Right forelimb (tissue), 1 donor: ENCODE data around the gene AP2A1.
"Not testable (repeated sequence)": the region's sequence is repeated elsewhere in the genome, so short reads cannot be mapped to it uniquely, and the experiment has no call there.

Experiments
- DNase-seq: peaks from one replicate; pipeline ENCODE4 v3.0.0-alpha.2; 2018

Gene AP2A1

DNA sequence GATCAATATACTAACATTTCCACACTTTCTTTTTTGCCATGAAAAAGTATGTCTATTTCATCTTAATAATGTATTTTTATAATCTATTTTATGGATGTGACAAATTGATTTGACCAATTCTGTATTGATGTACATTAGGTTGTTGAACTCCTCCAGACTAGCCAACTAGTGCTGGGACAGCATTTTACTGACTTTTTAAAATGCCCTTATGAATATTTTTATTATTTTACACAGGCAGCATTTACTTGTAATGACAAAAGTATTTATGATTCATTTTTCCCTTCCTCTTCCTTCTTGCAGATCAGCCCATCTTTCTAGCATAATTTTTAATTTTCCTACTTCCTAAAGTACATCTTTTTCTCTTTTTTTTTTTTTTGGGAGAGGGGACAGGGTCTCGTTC lies 47.2 kb downstream of the AP2A1 start:
- no peak for DNase-seq

DNA sequence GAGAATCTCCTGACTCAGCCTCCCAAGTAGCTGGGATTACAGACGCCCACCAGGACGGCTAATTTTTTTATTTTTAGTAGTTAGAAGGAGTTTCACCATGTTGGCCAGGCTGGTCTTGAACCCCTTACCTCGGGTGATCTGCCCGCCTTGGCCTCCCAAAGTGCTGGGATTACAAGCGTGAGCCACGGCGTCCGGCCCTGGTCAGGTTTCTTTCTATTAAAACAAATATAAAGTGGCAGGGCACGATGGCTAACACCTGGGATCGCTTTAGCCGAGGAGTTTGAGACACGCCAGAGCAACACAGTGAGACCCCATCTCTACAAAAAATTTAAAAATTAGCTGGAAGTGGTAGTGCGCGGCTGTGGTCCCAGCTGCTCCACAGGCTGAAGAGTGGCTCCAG lies 49.8 kb downstream of the AP2A1 start:
- no peak for DNase-seq

DNA sequence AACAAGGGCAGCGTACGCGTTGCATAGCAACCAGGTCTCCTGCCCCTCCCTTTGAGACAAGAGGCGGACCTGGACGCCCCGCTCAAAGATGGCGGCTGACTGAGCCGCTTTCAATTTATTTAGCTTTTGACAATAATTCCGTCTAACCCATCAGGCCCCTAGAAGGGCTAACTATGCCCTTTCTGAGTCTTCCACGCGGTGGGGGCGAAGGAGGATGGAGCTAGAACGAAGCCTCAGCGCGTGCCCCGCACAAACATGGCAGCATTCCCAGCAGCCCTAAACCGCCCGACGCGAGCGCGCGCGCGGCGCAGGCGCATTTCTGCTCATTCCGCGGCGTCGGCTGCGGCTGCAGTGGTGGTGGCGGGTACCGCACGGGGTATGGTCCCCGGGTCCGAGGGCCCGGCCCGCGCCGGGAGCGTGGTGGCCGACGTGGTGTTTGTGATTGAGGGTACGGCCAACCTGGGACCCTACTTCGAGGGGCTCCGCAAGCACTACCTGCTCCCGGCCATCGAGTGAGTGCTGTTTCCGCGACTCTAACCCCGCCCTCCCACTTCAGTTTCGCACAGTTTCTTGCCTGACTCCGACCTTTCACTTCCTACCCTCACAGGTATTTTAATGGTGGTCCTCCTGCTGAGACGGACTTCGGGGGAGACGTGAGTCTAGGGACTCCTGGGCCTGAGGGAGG lies 51.3 kb downstream of the AP2A1 start, which contains the start of gene MED25:
MED25 (plus strand) TSS at position 326 of the 685 bp plus-strand sequence; CDS start at position 379, 53 bp downstream.
- DNase-seq, result peak; percentile 95

DNA sequence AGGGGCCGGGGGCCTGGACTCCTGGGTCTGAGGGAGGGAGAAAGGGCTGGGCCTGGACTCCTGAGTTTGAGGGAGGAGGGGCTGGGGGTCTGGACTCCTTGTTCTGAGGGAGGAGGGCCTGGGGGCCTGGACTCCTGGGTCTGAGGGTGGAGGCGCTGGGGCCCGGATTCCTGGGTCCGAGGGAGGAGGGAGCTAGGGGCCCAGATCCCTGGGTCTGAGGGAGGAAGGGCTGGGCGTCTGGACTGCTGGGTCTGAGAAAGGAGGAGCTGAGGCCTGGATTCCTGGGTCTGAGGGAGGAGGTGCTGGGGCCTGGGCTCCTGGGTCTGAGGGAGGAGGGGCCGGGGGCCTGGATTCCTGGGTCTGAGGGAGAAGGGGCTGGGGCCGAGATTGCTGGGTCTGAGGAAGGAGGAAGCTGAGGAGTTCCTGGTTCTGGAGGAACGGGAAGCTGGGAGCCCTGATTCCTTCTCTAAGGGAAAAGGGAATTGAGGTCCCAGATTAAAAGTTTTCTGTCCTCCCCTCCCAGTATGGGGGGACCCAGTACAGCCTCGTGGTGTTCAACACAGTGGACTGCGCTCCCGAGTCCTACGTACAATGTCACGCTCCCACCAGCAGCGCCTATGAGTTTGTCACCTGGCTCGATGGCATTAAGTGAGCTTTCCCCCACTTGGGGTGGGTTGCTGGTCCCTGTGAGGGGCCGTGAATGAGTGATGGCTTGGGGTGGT lies 52.0 kb downstream of the AP2A1 start:
- no peak for DNase-seq

DNA sequence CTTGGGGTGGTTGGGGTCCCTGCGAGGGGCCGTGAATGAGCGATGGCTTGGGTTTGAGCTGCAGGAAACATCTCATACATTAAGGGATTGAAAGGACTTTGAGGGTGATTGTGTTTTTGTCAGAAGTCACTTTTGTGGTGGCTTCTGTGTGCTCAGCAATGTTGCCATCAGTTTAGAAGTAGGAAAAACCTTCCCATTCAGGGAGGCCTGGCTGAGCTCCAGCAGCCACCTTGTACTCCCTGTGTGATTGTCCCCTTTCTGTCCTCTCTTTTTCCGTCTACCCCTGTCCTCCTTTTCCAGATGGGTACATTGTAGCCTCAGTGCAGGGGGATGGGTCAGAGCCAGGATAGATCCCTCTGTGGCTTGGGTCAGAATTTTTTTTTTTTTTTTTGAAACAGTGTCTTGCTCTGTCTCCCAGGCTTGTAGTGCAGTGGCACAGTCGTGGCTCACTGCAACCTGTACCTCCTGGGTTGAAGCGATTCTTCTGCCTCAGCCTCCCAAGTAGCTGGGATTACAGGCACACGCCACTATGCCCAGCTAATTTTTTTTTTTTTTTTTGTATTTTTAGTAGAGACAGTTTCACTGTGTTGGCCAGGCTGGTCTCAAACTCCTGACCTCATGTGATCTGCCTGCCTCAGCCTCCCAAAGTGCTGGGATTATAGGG lies 52.8 kb downstream of the AP2A1 start:
- not testable (repeated sequence) for DNase-seq

DNA sequence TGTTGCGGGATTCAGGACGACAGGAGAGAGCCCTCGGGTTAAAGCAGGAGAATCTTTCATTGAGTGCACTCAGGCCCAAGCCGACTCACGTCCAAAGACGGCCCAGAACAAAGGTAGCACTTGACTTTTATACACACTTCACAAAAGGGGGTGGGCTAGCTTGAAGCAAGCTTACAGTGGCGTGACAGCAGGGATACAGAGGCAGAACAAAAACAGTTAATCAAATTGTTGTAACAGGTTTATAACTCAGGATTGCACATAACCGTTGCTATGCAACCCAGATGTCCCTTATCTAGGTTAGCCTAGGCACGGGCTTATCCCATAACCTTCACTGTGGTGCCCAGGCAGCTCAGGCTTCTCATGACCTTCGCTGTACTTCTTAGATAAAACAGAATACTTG lies 53.3 kb downstream of the AP2A1 start:
- DNase-seq, result no peak

DNA sequence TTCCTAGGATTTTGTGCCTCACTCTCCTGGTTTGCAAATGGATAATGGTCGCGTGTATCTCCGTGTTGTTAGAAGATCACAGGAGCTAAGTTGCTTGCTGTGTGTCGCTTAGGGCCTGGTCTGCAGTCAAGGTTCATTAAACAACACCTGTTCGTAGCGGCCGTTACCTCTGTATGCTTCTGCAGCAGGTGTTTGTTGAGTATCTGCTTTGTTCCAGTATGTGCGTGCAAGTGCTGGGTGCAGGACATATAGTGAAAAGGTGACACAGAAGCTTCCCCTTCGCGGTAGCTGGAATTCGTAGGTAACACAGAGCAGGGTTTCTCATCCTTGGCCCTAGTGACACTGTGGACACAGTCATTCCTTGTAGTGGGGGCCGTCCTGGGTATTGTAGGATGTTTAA lies 56.7 kb downstream of the AP2A1 start:
- no peak for DNase-seq

DNA sequence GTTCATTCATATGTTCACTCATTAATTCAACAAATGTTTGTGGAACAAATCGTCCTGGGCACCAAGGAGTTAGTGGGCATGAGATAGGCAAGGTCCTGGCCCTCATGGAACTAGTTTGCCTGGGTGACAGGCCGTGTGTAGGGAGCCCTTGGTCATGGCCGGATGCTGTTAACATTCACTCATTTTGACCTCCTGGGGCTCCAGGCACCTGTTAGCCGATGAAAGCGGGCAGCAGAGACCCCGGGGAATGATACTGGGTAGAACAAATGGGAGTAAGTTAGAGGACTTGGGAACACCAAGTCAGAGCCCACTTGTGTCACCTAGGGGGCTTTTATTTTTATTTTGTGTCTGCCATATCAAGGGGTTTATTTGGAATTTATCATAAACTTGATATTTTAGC lies 57.9 kb downstream of the AP2A1 start:
- no peak for DNase-seq

DNA sequence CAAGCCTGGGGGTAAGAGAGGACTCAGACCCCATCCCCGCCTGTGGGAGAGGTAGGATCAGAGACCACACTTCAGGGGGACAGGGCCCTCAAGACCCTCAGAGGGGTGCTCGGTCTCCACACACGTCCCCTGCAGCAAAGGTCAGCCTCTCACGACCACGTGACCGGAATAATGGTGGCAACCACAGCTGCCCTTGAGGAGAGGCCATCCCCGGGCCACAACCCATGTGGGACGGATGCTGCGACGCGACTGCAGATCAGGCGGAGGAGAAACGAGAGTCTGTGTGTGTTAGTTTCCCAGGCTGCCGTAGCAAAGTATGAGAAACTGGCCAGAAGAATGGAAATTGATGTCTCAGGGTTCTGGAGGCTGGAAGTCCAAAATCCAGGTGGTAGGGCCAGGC lies 60.2 kb downstream of the AP2A1 start:
- no peak for DNase-seq

DNA sequence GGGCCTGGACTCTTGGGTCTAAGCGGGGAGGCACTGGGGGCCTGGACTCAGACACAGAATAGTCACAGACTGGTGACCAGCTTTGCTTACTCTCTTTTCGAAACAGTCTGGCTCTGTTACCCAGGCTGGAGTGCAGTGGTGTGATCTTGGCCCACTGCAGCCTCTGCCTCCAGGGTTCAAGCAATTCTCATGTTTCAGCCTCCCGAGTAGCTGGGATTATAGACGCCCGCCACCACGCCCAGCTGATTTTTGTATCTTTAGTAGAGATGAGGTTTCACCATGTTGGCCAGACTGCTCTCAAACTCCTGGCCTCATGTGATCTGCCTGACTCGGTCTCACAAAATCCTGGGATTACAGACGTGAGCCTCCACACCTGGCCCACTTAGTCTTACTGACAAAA lies 62.4 kb downstream of the AP2A1 start:
- no peak for DNase-seq

DNA sequence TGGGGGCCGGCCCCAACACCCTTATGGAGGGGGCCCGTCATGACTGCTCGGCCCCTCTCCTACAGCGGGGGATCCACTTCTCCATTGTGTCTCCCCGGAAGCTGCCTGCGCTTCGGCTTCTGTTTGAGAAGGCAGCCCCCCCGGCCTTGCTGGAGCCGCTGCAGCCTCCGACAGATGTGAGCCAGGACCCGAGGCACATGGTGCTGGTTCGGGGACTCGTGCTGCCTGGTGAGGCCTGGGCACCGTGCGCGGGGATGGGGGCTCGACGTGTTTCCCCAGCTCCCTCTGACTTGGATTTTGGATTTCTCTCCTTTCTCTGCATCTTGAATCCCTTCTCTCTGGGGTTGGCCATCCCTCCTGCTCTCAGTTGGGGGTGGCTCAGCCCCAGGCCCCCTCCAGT lies 62.9 kb downstream of the AP2A1 start:
- no peak for DNase-seq

DNA sequence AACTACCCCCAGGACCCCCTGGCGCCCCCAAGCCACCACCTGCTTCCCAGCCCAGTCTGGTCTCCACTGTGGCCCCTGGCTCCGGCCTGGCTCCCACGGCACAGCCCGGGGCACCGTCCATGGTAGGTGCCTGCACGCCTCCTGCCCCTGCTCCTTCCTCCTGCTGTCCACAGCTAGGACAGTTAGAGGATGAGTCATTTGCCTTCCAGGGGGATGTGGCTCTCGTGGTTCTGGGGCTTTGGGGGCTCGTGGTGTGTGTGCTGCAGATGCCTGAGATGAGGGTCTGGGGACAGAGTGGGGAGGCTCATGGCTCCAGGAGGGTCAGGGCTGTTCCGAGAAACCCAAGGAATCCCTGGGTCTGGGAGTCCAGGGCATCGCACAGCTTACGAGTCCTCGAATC lies 64.0 kb downstream of the AP2A1 start:
- no peak for DNase-seq

DNA sequence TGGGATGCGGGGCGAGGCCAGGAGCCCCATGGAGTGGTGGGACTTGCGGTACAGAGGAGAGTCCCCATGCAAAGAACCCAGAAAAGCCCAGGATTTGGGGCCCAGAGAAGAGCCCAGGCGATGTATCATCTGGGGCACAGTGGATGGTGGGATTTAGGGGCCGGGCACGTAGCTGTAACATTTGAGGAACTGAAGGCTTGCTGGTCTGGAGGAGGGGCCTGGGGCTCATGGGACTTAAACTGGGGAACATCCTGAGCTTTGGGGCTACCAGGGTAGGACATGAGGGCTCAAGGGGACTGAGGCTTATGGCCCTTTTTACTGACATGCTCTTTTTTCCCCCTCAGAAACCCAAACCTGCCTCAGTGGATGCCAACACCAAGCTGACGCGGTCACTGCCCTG lies 64.8 kb downstream of the AP2A1 start:
- no peak for DNase-seq

DNA sequence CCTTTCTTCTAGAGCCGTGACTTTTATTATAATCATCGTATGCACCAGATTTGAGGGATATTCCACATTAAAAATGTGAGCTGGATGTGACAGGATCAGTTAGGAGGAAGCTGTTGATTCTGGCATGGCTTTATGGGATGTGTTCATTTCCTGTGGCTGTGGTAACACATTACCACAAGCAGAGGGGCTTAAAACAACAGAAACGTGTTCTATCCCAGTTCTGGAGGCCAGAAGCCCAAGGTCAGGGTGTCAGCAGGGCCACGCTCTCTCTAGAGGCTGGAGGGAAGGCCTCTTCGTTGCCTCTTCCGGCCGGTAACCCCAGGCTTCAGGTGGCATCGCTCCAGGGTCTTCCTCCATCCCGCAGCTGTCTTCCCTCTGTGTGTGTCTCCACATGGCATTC lies 65.8 kb downstream of the AP2A1 start:
- DNase-seq, result no peak

DNA sequence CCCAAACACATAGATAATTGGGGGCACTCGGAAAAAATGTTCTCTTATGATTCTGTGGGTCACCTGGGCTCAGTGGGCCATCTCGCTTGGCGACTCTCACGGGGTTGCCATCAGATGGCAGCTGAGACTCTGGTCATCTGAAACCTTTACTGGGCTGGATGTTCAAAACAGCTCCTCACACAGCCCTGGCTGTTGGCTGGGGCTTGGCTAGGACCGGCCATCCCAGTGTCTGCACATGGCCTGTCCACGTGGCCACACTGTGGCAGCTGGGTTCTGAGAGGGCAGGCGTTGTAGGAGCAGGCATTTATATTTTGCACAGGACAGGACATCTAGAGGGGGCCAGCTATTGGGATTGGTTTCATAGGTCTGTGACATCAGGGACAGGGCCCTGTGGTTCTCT lies 66.8 kb downstream of the AP2A1 start:
- DNase-seq, result no peak

DNA sequence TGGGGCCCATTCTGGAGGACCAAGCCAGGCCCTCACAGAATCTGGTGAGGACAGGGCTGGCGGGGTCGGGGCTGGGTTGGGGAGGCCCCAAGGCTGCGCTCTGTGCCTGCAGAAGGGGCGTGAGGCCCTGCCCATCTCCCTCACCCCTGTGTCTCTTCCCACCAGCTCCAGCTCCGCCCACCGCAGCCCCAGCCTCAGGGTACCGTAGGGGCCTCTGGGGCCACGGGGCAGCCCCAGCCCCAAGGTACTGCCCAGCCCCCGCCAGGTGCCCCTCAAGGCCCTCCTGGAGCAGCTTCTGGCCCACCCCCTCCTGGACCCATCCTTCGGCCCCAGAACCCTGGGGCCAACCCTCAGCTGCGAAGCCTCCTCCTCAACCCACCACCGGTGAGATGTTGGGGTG lies 68.8 kb downstream of the AP2A1 start:
- DNase-seq, result no peak

DNA sequence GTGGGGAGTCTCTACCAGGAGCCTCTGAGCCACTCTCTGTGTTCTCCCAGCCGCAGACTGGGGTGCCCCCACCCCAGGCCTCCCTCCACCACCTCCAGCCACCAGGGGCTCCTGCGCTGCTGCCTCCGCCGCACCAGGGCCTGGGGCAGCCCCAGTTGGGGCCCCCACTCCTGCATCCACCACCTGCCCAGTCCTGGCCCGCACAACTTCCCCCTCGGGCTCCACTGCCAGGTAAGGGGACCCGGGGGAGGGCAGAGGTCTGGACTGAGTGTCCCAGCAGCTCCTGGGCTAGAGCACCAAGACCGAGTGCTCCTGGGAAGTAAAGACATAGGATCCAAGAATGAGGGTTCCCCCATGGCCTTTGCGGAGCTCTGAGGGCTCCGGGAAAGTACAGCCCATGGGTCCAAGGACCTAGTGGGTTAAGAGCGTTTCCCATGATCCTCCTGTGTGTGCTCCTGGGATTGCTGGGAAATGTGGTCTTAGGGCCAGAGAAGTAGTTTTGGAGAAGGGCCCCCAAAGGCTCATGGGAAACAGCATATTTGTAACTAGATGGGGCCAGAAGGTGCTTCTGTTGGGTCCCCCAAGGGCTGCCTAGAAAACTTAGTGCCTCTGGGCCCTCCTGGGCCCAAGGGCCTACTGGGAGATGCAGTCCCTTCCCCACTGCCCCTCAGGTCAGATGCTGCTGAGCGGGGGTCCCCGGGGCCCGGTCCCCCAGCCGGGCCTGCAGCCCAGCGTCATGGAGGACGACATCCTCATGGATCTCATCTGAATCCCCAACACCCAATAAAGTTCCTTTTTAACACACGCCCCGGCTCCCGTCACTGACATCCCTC lies 69.6 kb downstream of the AP2A1 start:
- DNase-seq, result no peak

DNA sequence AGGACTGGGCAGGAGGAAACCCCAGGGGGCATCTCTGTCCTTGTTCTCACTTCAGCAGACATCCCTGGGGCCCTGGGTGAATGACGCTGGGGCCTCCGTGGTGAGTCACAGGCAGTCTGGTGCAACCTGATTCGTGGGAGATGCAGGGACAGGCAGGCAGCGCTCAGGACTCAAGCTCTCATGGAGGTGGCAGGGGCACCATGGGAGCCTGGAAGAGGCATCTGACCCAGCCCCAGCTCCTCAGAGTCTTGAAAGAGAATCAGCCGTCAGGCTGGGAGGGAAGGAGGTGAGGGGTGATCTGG lies 70.2 kb downstream of the AP2A1 start:
- no peak for DNase-seq

DNA sequence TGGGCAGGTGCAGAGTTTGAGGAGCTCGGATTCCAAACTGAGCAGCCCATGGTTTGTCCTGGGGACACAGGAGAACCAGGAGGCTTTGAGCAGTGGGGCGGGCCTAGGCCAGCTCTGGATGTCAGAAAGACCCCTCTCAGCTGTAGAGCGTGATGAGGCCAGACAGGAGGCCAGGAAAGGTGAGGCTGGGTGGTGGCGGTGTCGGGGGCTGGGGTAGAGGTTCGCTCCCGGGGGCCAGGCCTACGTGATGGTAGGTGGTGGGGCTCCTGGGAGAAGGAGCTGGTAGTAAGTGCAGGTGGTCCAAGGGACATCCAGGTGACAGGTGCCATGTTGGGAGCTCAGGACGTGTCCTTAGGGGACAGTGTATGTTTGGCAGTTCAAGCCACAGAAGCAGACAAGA lies 70.6 kb downstream of the AP2A1 start:
- DNase-seq, result no peak

DNA sequence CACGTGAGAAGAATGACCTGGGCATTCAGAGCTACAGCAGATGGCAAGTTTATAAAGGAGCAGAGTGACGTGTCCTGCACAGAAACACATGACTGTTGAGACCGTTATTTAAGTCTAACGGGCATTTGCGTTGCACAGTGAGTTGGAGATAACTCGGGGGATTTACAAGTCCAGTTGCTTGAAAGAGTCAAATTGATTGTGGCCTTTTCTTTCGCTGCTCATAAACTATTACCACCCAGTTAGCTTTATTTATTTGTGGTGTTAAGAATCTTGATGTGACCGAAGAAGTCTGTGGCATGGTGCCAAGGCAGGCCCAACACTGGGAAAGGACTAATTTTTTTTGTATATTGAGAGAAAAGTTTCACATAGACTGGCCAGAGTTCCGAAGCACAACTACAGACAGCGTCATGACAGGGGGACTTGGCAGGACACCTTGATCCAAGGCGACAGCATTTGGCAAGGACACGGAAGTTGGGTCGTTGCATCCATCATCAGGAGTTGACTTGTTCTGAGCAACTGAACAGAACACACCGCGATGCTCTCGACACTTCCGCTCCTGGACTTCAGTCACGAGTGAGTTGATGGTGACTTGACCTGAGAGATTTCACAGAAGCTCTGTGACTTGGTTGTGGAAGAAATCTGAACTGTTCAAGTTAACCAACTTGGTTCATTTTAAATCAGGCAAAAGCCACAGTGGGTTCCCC lies 72.2 kb downstream of the AP2A1 start:
- no peak for DNase-seq

DNA sequence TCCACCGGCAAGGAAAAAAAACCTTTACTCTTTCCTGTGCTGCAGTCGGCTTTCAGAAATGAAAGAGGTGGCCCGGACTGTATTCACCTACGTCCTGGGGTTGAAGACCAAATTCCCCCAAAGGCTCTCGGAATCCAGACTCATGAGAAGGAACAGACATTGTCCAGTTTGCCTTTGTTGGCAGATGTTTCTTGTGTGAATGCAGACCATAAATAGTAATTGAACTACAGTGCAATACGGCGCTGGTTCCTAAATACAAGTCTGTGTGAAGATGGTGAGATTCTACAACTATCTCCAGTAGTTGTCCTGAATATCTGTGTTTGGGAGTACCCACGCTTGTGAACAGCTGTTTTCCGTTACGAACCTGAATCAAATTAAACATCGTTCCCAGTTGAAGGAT lies 72.9 kb downstream of the AP2A1 start:
- DNase-seq, result no peak

DNA sequence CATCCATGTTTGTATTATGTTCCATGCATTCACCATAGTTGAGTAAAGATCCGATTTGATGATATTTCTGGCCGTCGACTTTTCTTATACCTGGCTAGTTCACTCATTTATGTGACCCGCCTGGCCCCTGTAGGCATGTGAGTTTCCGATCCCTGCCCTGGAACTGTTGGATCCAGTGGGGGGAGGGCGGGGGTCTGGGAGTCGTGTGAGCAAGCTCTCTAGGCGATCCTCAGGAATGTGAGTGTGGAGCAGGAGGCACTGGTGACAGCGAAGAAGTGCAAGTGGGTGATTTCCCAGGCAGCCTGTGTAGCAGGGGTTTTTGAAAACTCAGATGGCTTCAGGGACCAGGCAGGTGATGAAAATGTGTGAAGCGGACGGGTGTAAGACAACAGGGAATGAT lies 73.5 kb downstream of the AP2A1 start:
- DNase-seq, result no peak

DNA sequence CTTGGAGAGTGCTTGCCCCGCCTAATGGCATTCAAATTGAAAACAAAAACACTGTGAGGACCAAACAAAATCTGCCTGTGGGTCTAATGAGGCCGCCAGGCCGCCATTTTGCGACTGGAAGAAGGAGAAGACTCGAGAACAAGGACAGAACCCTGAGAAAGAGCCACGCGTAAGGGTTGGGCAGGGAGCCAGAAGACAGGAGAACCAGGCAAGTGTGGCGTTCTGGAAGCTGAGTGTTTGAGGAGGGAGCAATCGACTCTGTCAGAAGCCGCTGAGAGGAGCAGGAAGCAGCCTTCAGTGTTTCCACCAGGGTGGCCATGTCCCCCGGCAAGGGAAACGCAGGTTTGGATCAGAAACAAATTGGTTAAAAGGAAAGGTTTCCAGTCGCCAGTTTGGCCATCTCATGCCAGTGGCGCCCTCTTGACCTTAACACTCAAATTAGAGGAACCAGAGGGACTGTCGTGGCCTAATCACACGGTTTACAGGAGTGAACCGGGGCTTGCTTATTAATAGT lies 74.0 kb downstream of the AP2A1 start:
- DNase-seq, result no peak
